Natural killer cell (primary cell): ENCODE results near the gene CFAP20. TPM values are rescaled to one million over a fixed set of nuclear protein-coding genes. Genes with fewer than 3 reads are reported as not detected.

Experiments
- ATAC-seq, 3 donors: fragments of 150-1000 bp in 2 of 3; fragments of 200-7000 bp in 1 of 3; cut with Tn5 transposase; 1 replicate in 1 of 3; 2 replicates in 2 of 3; pipeline ENCODE4 v1.10.0; 2021; ENCODE audit warnings: mild to moderate bottlenecking in 2 of 3, moderate library complexity in 2 of 3
- DNase-seq, 2 donors: peaks; one replicate each; pipeline versions ENCODE4 v3.0.0 to v3.0.0-alpha.2; 2013 to 2021; ENCODE audit warnings: mixed read lengths in 1 of 2
- H3K27ac ChIP-seq: one replicate; pipeline ENCODE4 v1.5.1; 2013; ENCODE audit warnings: mild to moderate bottlenecking, low read length
- H3K27me3 ChIP-seq: one replicate; pipeline ENCODE4 v1.6.1; 2013; ENCODE audit warnings: low read length; ENCODE audit not compliant: control insufficient read depth, insufficient read depth
- H3K36me3 ChIP-seq: one replicate; pipeline ENCODE4 v1.6.1; 2013; ENCODE audit warnings: low read length; ENCODE audit not compliant: control insufficient read depth, insufficient read depth
- H3K4me1 ChIP-seq: one replicate; pipeline ENCODE4 v1.6.1; 2013; ENCODE audit warnings: low read length; ENCODE audit not compliant: control insufficient read depth, insufficient read depth
- H3K4me3 ChIP-seq: one replicate; pipeline ENCODE4 v1.5.1; 2013; ENCODE audit warnings: low read length
- H3K9me3 ChIP-seq: one replicate; pipeline ENCODE4 v1.6.1; 2013; ENCODE audit warnings: low read length; ENCODE audit not compliant: control insufficient read depth, insufficient read depth
- H3K27ac Mint-ChIP-seq, 2 donors: one replicate each; pipeline ENCODE4 v1.8.0; 2022; ENCODE audit warnings: mild to moderate bottlenecking in 2 of 2, mixed read lengths in 2 of 2, moderate library complexity in 1 of 2
- H3K27me3 Mint-ChIP-seq, 2 donors: one replicate each; pipeline ENCODE4 v1.8.0; 2022; ENCODE audit warnings: low read depth in 2 of 2, mixed read lengths in 2 of 2
- H3K36me3 Mint-ChIP-seq: one replicate; pipeline ENCODE4 v1.8.0; 2022; ENCODE audit warnings: mixed read lengths
- H3K4me1 Mint-ChIP-seq, 2 donors: one replicate each; pipeline ENCODE4 v1.8.0; 2022; ENCODE audit warnings: mixed read lengths in 2 of 2
- H3K4me3 Mint-ChIP-seq: one replicate; pipeline ENCODE4 v1.8.0; 2022; ENCODE audit warnings: mild to moderate bottlenecking, moderate library complexity, mixed read lengths
- H3K9me3 Mint-ChIP-seq, 2 donors: one replicate each; pipeline ENCODE4 v1.8.0; 2022; ENCODE audit warnings: mixed read lengths in 2 of 2
- CTCF ChIP-seq: fragments of 200-600 bp; IDR thresholded peaks from one replicate; pipeline ENCODE4 v1.8.0; 2022; ENCODE audit warnings: antibody characterized with exemption
- WGBS: methylation state at CpG from one replicate; pipeline ENCODE4 v1.1.7; 2013; ENCODE audit warnings: missing lambda C conversion rate; ENCODE audit not compliant: insufficient coverage; 5-methylcytosine and 5-hydroxymethylcytosine counted together
- intact Hi-C: fragments of 100-400 bp; cut with micrococcal nuclease; formaldehyde crosslinking; loops from one replicate; pipeline ENCODE4 v1.14.2; 2022
- total RNA-seq, 4 donors: library from RNA; stranded (reverse); fragments of 120-200 nt in 1 of 4; gene quantifications; one replicate each; pipeline versions ENCODE4 v1.2.3 to v1.2.4, GENCODE V29; 2013 to 2022

Gene CFAP20
- total RNA-seq, 3 donors from 2014 or later (not counting 1 experiment from before 2014, with no cell fraction given): 57.9 to 137 (median 64.7) TPM

- Histone ChIP-seq H3K36me3 (no peaks in the 10 kb centered on the region), H3K4me1 (peaks cover 29% of the 10 kb centered on the region), H3K9me3 (peaks cover 4% of the 10 kb centered on the region), H3K27ac (peak overlapping the region; percentile 88), H3K27me3 (no peaks in the 10 kb centered on the region), H3K4me3 (peak overlapping the region; percentile 94)
- under 1% methylated on average over 21 of the region's 25 CpGs for WGBS
- Mint-ChIP-seq H3K27me3 (no peaks in the 10 kb centered on the region), H3K9me3 (no peaks in the 10 kb centered on the region), H3K4me3 (peak overlapping the region; percentile 99), H3K36me3 (no peaks in the 10 kb centered on the region), H3K27ac (peak overlapping the region; percentile 93 to 95), H3K4me1 (peaks cover 48% of the 10 kb centered on the region in 2 donors)
- DNase-seq (peak in 1 of 2 donors; percentile 22), ATAC-seq (peak in 2 of 3 donors; percentile 1 to 3)
- intact Hi-C loops: loop anchor here (5.0 to 10.0 kb wide), 3 partner anchors 234 to 826 kb away; partner anchors contain the start of gene KATNB1
- no peak for TF ChIP-seq CTCF
These were observed 477 bp downstream of the CFAP20 start for GRCh38 chr16:58128711-58129096.

- no peaks in the 10 kb centered on the region for H3K27me3 ChIP-seq
- WGBS: 26% methylated on average over 3 of the region's 6 CpGs
- H3K4me1 ChIP-seq: peaks cover 29% of the 10 kb centered on the region
- DNase-seq (peak in 1 of 2 donors; percentile 34), ATAC-seq (no peak)
- intact Hi-C loops: loop anchor here (5.0 to 10.0 kb wide), 3 partner anchors 233 to 826 kb away; partner anchors contain the start of gene KATNB1
- Mint-ChIP-seq H3K4me1 (peaks cover 50 to 51% of the 10 kb centered on the region in 2 donors), H3K4me3 (peak overlapping the region; percentile 99), H3K36me3 (no peaks in the 10 kb centered on the region), H3K9me3 (no peaks in the 10 kb centered on the region), H3K27me3 (no peaks in the 10 kb centered on the region), H3K27ac (peak overlapping the region; percentile 93 to 95)
- TF ChIP-seq CTCF: no peak
- H3K36me3 ChIP-seq: no peaks in the 10 kb centered on the region
- peaks cover 4% of the 10 kb centered on the region for H3K9me3 ChIP-seq
- peak overlapping the region; percentile 41 for H3K27ac ChIP-seq
- H3K4me3 ChIP-seq: peak overlapping the region; percentile 94
These were observed 975 bp downstream of the CFAP20 start for GRCh38 chr16:58128181-58128631.

- Mint-ChIP-seq H3K4me3 (peak overlapping the region; percentile 99), H3K9me3 (no peaks in the 10 kb centered on the region), H3K27me3 (no peaks in the 10 kb centered on the region), H3K36me3 (no peaks in the 10 kb centered on the region), H3K4me1 (peaks cover 51% of the 10 kb centered on the region in 2 donors), H3K27ac (peak overlapping the region; percentile 93 to 95)
- Histone ChIP-seq H3K9me3 (peaks cover 4% of the 10 kb centered on the region), H3K4me1 (peaks cover 29% of the 10 kb centered on the region), H3K4me3 (no peak overlapping the region), H3K36me3 (no peaks in the 10 kb centered on the region), H3K27ac (peak overlapping the region; percentile 65), H3K27me3 (no peaks in the 10 kb centered on the region)
- DNase-seq: peak in 1 of 2 donors; percentile 42
- intact Hi-C loops: loop anchor here (2.0 to 10.0 kb wide), 4 partner anchors 107 to 825 kb away; partner anchors contain the start of gene KATNB1
- no peak for TF ChIP-seq CTCF
- no peak for ATAC-seq
- 42% methylated on average over 4 of the region's 4 CpGs for WGBS
These were observed 1.5 kb downstream of the CFAP20 start for GRCh38 chr16:58127634-58128033.
